Putamen (tissue), 1 donor: ENCODE results near the gene PHEX.
A peak's percentile ranks its signal among the peaks of the same experiment; 100 is the strongest.

ENCODE experiments used
- DNase-seq: peaks from one replicate; pipeline ENCODE4 v3.0.0-alpha.2; 2016; ENCODE audit warnings: low spot score

PHEX gene

GRCh38 chrX:22150371-22150770, 118.2 kb downstream of the PHEX start:
- no peak for DNase-seq

DNA sequence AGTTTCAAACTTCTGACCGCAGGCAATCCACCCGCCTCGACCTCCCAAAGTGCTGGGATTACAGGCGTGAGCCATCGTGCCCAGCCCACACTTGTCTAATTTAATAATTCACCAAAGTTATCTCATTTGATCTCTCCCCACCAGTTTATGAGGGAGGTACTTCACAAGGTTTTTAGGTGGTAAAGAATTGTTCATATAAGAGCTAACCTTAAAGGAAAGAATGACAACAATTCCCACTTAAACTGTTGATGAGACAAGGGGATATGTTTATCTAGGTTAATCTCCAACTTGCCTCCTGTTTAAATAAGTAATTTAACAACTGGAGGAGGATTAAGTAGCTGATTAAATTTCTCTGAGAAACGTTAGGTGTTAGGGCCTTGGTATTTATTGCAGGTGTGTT, 123.0 kb downstream of the PHEX start:
- no peak for DNase-seq

- DNase-seq, result no peak
Observed at GRCh38 chrX:22159071-22159470, 126.9 kb downstream of the PHEX start.

DNA sequence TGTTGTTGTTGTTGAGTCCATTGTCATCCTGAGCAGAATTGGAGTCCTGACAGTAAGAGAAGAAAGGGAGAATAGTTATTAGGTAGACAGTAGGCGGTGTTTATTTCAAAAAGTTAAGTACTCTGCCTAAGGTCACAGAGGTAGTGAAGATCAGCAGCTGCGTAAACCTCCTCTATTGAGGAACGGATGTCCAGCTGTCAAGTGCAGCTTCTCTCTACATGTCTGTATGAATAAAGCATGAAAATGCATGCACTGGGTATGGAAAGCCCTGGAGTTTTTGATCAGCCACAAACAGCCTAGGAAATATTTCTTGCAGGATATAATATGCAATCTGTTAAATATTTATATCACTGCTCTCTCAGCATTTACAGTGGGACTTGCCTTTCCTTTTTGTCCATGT, 131.2 kb downstream of the PHEX start:
- DNase-seq, result no peak

DNA sequence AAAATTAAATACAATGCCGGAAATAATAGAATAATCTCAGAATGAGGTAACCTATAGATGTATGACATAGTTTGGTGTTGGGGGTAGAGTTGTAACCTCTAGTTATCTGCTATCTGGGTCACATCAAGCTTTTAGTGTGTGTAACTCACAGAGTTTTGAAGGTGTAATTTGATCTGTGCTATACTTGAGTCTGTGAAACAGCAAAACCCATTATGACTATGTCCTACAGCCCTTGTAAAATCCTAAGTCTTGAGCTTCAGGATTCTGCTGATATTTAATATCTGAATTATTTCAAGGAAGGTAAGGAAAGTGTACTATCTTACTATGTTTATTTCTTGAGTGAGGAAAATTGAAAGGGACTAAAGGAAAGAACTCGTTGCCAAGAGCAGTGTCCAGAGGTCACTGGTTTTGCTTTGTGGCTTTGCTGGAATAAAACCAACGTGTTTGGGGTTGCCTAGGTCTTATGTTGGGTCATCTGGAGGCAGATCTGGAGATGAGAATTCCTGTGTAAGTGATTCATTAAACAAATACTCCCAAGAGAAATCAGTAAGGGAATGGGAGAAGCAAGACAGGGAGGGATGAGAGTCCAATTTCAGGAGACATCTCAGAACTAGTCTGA, 132.8 kb downstream of the PHEX start:
- no peak for DNase-seq

DNA sequence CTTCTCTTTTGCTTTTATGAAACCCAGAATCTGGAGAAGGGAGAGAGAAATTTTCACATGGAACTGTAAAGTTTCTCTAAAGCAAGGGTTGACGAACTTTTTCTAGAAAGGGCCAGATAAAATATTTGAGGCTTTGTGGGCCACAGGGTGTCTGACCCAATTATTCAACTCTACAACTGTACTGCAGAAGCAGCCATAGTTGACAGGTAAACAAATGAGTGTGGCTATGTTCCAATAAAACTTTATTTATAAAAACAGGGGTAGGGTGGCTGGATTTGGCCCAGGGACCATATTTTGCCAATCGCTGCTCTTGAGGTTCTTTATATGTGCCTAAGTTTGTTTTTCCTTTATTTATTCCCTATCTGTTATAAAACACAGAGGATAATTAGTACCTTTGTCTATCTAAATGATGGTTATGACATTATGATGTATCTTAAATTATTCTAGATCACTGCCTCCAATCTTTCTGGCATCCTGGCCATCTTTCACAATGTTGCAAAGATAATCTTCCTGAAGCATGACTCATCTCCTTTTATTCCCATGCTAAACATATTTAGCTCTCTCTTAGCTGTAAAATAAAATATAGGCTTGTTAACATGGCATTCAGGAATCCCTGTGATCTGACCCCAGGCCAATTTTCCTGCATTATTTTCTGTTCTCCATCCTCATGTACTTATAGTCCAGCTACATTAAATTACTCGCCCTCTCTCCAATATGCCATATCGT, 133.8 kb downstream of the PHEX start:
- no peak for DNase-seq

GRCh38 chrX:22171287-22172060, 139.3 kb downstream of the PHEX start:
- DNase-seq, result no peak

DNA sequence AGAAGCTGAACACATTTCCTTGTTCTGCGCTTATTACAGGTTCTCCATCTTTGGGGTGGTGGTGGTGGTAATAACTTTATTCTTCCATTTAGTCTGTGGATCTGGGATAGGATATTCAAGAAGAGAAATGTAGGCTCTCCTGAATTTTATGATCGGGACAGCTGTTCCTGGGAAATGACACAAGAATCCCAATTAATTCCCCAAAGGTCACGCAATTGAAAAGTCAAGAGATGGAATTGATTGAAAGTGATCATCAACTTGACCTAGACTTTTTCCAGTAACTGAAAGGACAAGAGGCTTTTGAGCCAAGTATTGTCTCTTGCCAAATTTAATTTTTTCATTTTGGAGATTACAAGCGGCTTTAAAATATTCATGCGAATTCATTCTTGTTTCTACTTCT, 141.8 kb downstream of the PHEX start:
- DNase-seq, result no peak

GRCh38 chrX:22177950-22178515, 145.9 kb downstream of the PHEX start:
- no peak for DNase-seq

DNA sequence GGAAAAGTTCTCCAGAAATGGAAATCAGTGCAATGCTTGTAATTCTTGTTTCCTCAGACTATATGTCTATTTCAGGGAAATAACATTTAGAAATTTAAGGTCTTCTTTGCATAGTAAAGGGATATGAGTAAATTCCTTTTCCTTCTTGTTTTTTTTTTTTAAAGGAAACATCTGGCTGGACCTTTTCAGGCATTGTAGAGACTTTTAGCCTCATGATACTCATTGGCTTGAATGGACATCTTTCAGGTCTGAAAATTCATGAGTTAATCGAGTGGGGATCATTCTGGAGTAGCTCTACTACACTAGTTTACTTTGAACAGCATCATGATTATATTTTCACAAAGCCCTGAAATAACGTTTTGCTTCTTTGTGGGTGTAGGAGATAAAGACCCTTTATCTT, 152.0 kb downstream of the PHEX start:
- DNase-seq, result no peak

GRCh38 chrX:22186165-22186564, 154.0 kb downstream of the PHEX start:
- no peak for DNase-seq

- DNase-seq, result peak; percentile 17
Observed at GRCh38 chrX:22192419-22193060, 160.4 kb downstream of the PHEX start.

DNA sequence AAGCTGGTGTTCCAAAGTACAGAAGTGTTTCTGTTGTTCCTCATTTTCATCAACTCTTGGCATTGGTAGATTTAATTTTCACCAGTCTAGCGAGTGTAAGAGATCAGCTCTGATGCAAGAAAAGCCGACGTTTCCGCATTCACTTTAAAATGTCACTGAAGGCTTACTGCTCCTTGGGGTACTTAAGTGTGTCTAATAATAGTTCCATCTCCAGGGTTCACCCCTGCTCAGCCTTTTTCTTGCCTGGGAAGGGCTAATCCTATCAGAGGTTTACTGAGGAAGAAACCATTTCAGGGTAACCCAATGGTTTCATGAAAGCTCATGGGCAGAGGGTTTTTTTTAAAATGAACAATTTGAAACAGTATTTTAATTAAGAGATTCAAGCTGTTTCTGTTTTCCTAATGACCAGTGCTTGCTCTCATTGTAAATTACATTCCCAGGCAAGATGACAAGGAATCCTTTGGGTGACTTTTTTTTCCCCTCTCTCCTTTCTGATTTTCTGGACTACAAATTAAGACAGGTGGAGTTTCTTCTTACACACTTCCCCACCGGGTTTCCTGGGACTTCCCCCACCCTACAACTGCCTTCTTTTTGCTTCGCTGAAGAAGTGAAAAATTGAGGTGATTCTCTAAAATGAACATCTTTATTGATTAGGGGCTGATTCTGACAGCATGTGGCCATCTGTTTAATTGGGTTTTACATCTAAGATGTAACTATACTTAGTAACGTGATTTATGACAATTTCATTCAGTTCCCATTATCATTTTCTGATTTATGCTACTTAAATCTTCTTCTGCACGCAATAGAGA, 161.9 kb downstream of the PHEX start:
- no peak for DNase-seq

DNA sequence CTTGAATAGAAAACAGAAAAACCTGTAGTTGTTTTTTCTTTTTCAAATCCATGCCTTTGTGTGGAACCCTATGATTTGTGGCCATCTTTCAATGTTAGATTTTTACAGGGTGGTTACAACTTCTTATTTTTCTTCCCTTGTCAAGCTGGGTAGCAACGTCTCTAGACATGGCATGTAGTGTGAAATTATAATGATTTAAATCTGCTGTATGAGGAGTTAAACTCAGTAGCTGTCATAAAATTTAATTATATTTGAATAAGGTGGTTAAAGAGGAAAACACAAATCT, 162.5 kb downstream of the PHEX start:
- DNase-seq, result no peak

- DNase-seq, result no peak
Observed at GRCh38 chrX:22196149-22196548, 164.0 kb downstream of the PHEX start.

- DNase-seq, result no peak
Observed at GRCh38 chrX:22202251-22202650, 170.1 kb downstream of the PHEX start.

DNA sequence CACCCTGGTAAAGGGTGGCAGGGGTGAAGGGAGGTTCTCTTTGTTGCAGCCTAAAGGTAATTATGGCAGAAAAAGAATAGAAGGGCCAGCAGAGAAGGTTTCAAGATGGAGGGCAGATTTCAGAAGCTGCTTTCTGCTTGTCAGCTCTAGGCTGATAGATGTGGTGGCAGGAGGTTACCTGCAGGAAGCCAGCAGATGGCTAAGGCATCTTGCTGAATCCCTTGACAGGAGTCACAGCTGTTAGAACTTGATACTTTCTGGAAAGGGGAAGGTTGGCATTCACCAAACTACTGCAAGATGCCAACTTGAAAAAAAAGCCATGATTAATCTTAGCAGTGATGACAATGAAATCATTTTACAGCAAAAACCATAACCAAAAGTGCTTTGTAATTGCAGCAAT, 171.1 kb downstream of the PHEX start:
- no peak for DNase-seq

DNA sequence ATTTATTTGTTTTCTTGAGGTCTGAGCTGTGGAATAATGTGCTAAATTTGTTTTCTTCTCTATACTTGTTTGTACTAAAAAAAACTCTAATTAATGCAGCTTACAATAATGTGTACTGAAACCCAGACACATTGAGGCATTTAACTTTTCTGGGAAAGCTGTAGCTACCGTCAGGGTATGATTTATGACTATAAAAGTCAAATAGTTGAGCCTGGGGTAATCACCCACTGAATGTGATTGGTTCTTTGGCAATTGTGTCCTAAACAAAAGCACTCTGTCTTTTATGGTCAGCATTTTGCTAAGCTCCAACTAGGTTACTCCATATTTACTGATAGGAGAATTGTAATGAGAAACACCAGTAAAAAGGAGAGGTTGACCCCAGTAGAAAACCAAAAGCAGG, 174.7 kb downstream of the PHEX start:
- no peak for DNase-seq

DNA sequence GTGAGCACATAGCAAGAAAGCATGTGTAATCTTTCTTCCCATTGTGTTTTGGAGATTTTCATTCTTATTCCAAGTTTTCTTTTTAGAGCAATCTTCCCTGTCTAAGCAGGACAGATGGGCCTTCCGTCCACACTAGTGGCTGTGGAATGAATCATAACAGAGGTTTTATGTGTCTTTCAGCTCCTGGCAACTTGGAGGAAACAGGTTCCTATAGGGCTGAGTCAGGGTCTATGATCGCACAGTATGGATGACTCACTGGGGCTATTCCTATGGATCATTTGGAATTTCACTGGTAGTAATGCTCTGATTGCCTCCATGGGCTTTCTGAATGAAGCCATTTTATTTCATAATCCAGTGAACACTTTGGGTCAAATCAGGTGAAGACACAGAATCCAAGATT, 188.8 kb downstream of the PHEX start:
- no peak for DNase-seq

GRCh38 chrX:22234380-22234779, 202.3 kb downstream of the PHEX start:
- no peak for DNase-seq

DNA sequence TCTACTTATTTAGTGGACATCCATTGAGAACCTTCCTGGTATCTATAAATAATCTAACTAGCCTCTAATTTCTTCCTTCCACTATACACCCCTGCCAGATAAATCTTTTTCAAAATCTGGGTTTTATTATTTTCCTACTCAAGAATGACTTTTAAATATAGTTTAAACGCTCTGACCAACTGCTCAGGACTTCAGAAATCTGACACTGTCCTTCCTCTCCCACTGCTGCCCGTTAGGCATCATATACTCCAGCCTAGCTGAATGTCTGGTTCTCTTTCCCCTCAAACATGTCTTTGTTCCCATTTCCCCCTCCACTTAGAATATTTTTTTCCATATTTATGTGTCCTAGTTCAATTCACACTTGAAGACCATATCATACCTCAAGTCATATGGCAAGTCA, 205.4 kb downstream of the PHEX start:
- DNase-seq, result no peak

DNA sequence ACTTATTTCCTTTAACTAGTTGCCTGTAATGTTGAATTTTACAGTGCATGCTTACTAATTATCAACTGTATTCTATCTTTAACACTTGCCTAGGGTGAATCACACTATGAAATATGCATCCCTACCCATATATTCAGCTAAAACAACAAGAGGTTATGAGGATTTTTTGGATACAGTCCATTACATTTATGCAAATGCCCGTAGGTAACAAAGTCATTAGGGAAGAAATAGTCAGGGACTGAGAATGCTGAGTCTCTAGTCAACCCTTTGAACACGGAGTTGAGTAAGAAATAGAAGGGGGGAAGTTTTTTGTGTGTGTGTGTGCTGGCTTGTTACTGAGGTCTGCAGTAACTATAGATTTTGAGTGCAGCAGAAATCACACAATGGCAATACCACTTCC, 214.5 kb downstream of the PHEX start:
- no peak for DNase-seq
